H9 (cell line): ENCODE data around the gene MAD1L1. TPM values are rescaled to one million over a fixed set of nuclear protein-coding genes. Genes with fewer than 3 reads are reported as not detected.

ENCODE experiments used
- DNase-seq: peaks from one replicate; pipeline ENCODE4 v3.0.0-alpha.2; 2017
- H2AFZ ChIP-seq: one replicate; pipeline ENCODE4 v1.6.1; 2013; ENCODE audit warnings: mild to moderate bottlenecking, low read length, control low read depth, moderate library complexity
- H2AK5ac ChIP-seq: 2 replicates; pipeline ENCODE4 v1.6.1; 2013; ENCODE audit warnings: low read length, control low read depth, mixed read lengths; ENCODE audit not compliant: insufficient read length
- H2BK120ac ChIP-seq: one replicate; pipeline ENCODE4 v1.6.1; 2013; ENCODE audit warnings: low read depth, mild to moderate bottlenecking, low read length, control low read depth, inconsistent platforms; ENCODE audit not compliant: poor library complexity, severe bottlenecking
- H2BK12ac ChIP-seq: 2 replicates; pipeline ENCODE4 v1.6.1; 2013; ENCODE audit warnings: low read length, control low read depth, mixed read lengths, low read depth; ENCODE audit not compliant: insufficient read length
- H2BK15ac ChIP-seq: 2 replicates; pipeline ENCODE4 v1.6.1; 2013; ENCODE audit warnings: low read depth, low read length, control low read depth
- H2BK20ac ChIP-seq: one replicate; pipeline ENCODE4 v1.6.1; 2013; ENCODE audit warnings: low read depth, mild to moderate bottlenecking, low read length, control low read depth, inconsistent platforms; ENCODE audit not compliant: poor library complexity, severe bottlenecking
- H2BK5ac ChIP-seq: 2 replicates; pipeline ENCODE4 v1.6.1; 2013; ENCODE audit warnings: low read length, control low read depth, mixed read lengths; ENCODE audit not compliant: insufficient read length
- H3K14ac ChIP-seq: 2 replicates; pipeline ENCODE4 v1.6.1; 2013; ENCODE audit warnings: low read length, control low read depth; ENCODE audit not compliant: insufficient read depth
- H3K18ac ChIP-seq: 2 replicates; pipeline ENCODE4 v1.6.1; 2013; ENCODE audit warnings: low read depth, mild to moderate bottlenecking, mixed read lengths, low read length, control low read depth; ENCODE audit not compliant: insufficient read length
- H3K23ac ChIP-seq: 2 replicates; pipeline ENCODE4 v1.6.1; 2013; ENCODE audit warnings: low read length, control low read depth, mixed read lengths, low read depth; ENCODE audit not compliant: insufficient read length
- H3K23me2 ChIP-seq: 2 replicates; pipeline ENCODE4 v1.6.1; 2013; ENCODE audit warnings: low read depth, mild to moderate bottlenecking, mixed read lengths, low read length, control low read depth; ENCODE audit not compliant: insufficient read length, poor library complexity, severe bottlenecking
- H3K27ac ChIP-seq: 2 replicates; pipeline ENCODE4 v1.5.1; 2013; ENCODE audit warnings: low read length, control low read depth, mixed read lengths, low read depth; ENCODE audit not compliant: insufficient read length
- H3K27me3 ChIP-seq: 2 replicates; pipeline ENCODE4 v1.6.1; 2013; ENCODE audit warnings: low read length, control low read depth, inconsistent platforms; ENCODE audit not compliant: insufficient read depth
- H3K4ac ChIP-seq: 2 replicates; pipeline ENCODE4 v1.6.1; 2013; ENCODE audit warnings: low read depth, mild to moderate bottlenecking, control low read depth, inconsistent platforms, low read length, moderate library complexity
- H3K4me1 ChIP-seq: 2 replicates; pipeline ENCODE4 v1.6.1; 2013; ENCODE audit warnings: low read length, control low read depth, inconsistent platforms; ENCODE audit not compliant: insufficient read depth
- H3K4me2 ChIP-seq: 2 replicates; pipeline ENCODE4 v1.6.1; 2013; ENCODE audit warnings: low read length, control low read depth, mixed read lengths; ENCODE audit not compliant: insufficient read length, insufficient read depth
- H3K56ac ChIP-seq: 2 replicates; pipeline ENCODE4 v1.6.1; 2013; ENCODE audit warnings: low read depth, mild to moderate bottlenecking, mixed read lengths, low read length, control low read depth; ENCODE audit not compliant: insufficient read length
- H3K79me1 ChIP-seq: 2 replicates; pipeline ENCODE4 v1.6.1; 2013; ENCODE audit warnings: low read depth, mild to moderate bottlenecking, moderate library complexity, low read length, control low read depth, inconsistent platforms; ENCODE audit not compliant: insufficient read depth, poor library complexity, severe bottlenecking
- H3K79me2 ChIP-seq: 2 replicates; pipeline ENCODE4 v1.6.1; 2013; ENCODE audit warnings: low read length, control low read depth, inconsistent platforms; ENCODE audit not compliant: insufficient read depth
- H3K9ac ChIP-seq: 2 replicates; pipeline ENCODE4 v1.6.1; 2013; ENCODE audit warnings: low read length, control low read depth, mixed read lengths; ENCODE audit not compliant: insufficient read length; ENCODE audit errors: extremely low read depth
- H3K9me3 ChIP-seq: one replicate; pipeline ENCODE4 v1.6.1; 2013; ENCODE audit warnings: low read depth, low read length, inconsistent platforms; ENCODE audit not compliant: control insufficient read depth
- H3T11ph ChIP-seq: one replicate; pipeline ENCODE4 v1.6.1; 2013; ENCODE audit warnings: mild to moderate bottlenecking, low read length, control low read depth, inconsistent platforms
- H4K20me1 ChIP-seq: one replicate; pipeline ENCODE4 v1.6.1; 2013; ENCODE audit not compliant: control insufficient read depth, insufficient read length, insufficient read depth
- H4K5ac ChIP-seq: 2 replicates; pipeline ENCODE4 v1.6.1; 2013; ENCODE audit warnings: low read depth, mild to moderate bottlenecking, mixed read lengths, low read length, control low read depth; ENCODE audit not compliant: insufficient read length
- H4K8ac ChIP-seq: replicated peaks from 2 replicates; pipeline ENCODE4 v1.6.1; 2013; ENCODE audit warnings: low read length, control low read depth, mixed read lengths, low read depth; ENCODE audit not compliant: insufficient read length
- H4K91ac ChIP-seq: 2 replicates; pipeline ENCODE4 v1.6.1; 2013; ENCODE audit warnings: low read depth, mild to moderate bottlenecking, moderate library complexity, mixed read lengths, low read length, control low read depth; ENCODE audit not compliant: insufficient read length
- H3K27ac Mint-ChIP-seq, 3 experiments: 2 replicates in 2 of 3; 3 replicates in 1 of 3; pipeline ENCODE4 v1.8.0; 2020 to 2021; ENCODE audit warnings: mixed read lengths in 3 of 3, mild to moderate bottlenecking in 1 of 3, moderate library complexity in 1 of 3
- H3K27me3 Mint-ChIP-seq: 2 replicates; pipeline ENCODE4 v1.8.0; 2021; ENCODE audit warnings: low read depth, mild to moderate bottlenecking, moderate library complexity, mixed read lengths
- H3K36me3 Mint-ChIP-seq, 3 experiments: 2 replicates in 2 of 3; 3 replicates in 1 of 3; pipeline ENCODE4 v1.8.0; 2020 to 2021; ENCODE audit warnings: low read depth in 3 of 3, mixed read lengths in 3 of 3; ENCODE audit not compliant: insufficient read depth in 1 of 3
- H3K4me1 Mint-ChIP-seq, 2 experiments: 2 replicates each; pipeline ENCODE4 v1.8.0; 2020; ENCODE audit warnings: mixed read lengths in 2 of 2
- H3K4me3 Mint-ChIP-seq, 2 experiments: 2 replicates in 1 of 2; 3 replicates in 1 of 2; pipeline ENCODE4 v1.8.0; 2020 to 2021; ENCODE audit warnings: mild to moderate bottlenecking in 2 of 2, mixed read lengths in 2 of 2, moderate library complexity in 1 of 2
- H3K9me3 Mint-ChIP-seq, 2 experiments: 2 replicates in 1 of 2; 3 replicates in 1 of 2; pipeline ENCODE4 v1.8.0; 2020; ENCODE audit warnings: mild to moderate bottlenecking in 2 of 2, mixed read lengths in 2 of 2, moderate library complexity in 1 of 2
- CTCF ChIP-seq: fragments of 200-600 bp; sonication (generic); conservative IDR thresholded peaks from 3 replicates; pipeline ENCODE4 v1.8.0; 2021; ENCODE audit warnings: antibody characterized with exemption, mild to moderate bottlenecking
- WGBS: extraction: QIAGEN DNeasy Blood & Tissue Kit; methylation state at CpG from one replicate; pipeline ENCODE4 v1.1.7; 2013; ENCODE audit warnings: missing lambda C conversion rate, low lambda C conversion rate, mixed read lengths; ENCODE audit not compliant: insufficient read length; ENCODE audit errors: extremely low coverage; 5-methylcytosine and 5-hydroxymethylcytosine counted together
- total RNA-seq: library from RNA; stranded (reverse); gene quantifications from 2 replicates; pipeline ENCODE4 v1.2.1, GENCODE V29; 2021

The MAD1L1 gene
- total RNA-seq, 1 experiment from 2014 or later = 39.0 TPM

GRCh38 chr7:1954366-1955004, 278.3 kb downstream of the MAD1L1 start:
- Histone ChIP-seq H3K79me1 (no peaks in the 10 kb centered on the region), H3K23me2 (no peaks in the 10 kb centered on the region), H3K27ac (no peak overlapping the region), H2BK20ac (no peak overlapping the region), H4K5ac (no peak overlapping the region), H2AK5ac (no peak overlapping the region), H2BK5ac (no peak overlapping the region), H3K4ac (no peak overlapping the region), H3K14ac (no peak overlapping the region), H3K27me3 (no peaks in the 10 kb centered on the region), H3K56ac (no peak overlapping the region), H4K91ac (no peak overlapping the region), H2AFZ (no peak overlapping the region), H3K23ac (no peak overlapping the region), H4K20me1 (no peaks in the 10 kb centered on the region), H3K9ac (no peak overlapping the region), H2BK12ac (no peak overlapping the region), H4K8ac (no peak overlapping the region), H3K79me2 (no peaks in the 10 kb centered on the region), H3K9me3 (no peaks in the 10 kb centered on the region), H3T11ph (no peak overlapping the region), H3K18ac (no peak overlapping the region), H2BK15ac (no peak overlapping the region), H3K4me1 (no peaks in the 10 kb centered on the region), H3K4me2 (no peak overlapping the region), H2BK120ac (no peak overlapping the region)
- peaks cover 0 to 4% of the 10 kb centered on the region in 2 experiments; a peak in 2 of 4 replicates for H3K4me1 Mint-ChIP-seq
- peak; percentile 54 for DNase-seq
- H3K27ac Mint-ChIP-seq = no peak overlapping the region
- no CpG with 5 or more reads among the region's 22 CpGs for WGBS
- no peaks in the 10 kb centered on the region for H3K27me3 Mint-ChIP-seq
- H3K4me3 Mint-ChIP-seq = no peak overlapping the region
- H3K9me3 Mint-ChIP-seq = no peaks in the 10 kb centered on the region
- peak; percentile 37; the same call in 2 of the 3 replicates for TF ChIP-seq CTCF
- H3K36me3 Mint-ChIP-seq = peaks cover 0 to 4% (median 2%) of the 10 kb centered on the region in 3 experiments; a peak in 4 of 7 replicates
